ENCODE measurements around the gene R3HDM1.

GRCh38 chr2:135741395-135742324, 210.4 kb downstream of the R3HDM1 start, which contains the start of gene UBXN4:
- TF ChIP-seq CTCF (IDR thresholded peaks at IDR 0.05; ENCODE audit: insufficient read depth, low read length, poor library complexity, severe bottlenecking) = peak; percentile 50
- no peak for TF ChIP-seq EZH2phosphoT487 (conservative IDR thresholded peaks at IDR 0.05; ENCODE audit: low read length)
